Measurements from ENCODE around the gene AFTPH.

The AFTPH gene

DNA sequence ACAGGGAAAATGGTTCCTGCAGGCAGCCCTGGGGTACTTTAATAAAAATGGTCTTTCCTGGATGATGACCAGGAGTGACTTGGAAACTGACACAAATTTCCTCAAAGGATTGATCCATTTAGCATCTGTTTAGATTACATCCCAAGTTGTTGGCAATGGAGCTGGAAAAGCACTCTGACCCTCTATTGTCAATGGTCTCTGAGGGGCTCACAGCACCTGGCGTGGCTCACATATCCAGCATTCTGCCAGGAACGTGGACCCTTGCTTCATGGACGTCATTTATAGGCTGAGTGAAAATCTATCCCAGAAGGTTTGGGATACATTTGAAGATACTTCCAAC is 85.8 kb downstream of the AFTPH start:
- peak overlapping the region; percentile 61 for H3K4me3 ChIP-seq (replicated peaks; ENCODE audit: low read depth, low read length)
- TF ChIP-seq CTCF (IDR thresholded peaks at IDR 0.05; ENCODE audit: insufficient read depth, low read length, poor library complexity, severe bottlenecking) = no peak
- H3K36me3 ChIP-seq (ENCODE audit: control insufficient read depth, insufficient read depth, low read length) = no peaks in the 10 kb centered on the region
- H3K27me3 ChIP-seq (replicated peaks; ENCODE audit: control insufficient read depth, insufficient read depth, low read length) = no peaks in the 10 kb centered on the region
- no peak for DNase-seq (ENCODE audit: extremely low read depth, insufficient read length)

DNA sequence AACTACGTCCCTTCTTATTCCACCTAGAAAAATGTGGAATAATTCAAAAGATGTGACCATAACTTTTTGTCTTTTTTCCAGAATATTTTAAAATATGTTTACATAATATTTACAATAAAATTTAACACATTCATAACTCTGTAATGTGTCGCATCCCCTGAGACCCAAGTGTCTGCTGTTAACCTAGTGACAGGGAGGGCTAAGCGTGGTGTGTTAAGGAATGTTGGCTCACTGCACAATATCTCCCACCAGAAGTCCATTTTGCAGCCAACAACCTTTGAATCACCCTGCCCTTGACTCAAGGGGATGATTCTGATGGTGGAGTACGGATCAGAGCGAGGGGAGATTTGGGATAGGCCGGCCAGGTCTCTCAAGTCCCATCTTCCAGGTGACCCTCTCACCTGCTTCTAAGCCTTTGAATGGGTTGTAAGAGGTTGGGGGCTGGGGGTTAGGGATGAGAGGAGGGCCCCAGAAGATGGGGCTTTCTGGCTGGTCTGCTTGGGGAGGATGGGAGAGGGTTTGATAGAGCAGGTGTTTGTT is 86.3 kb downstream of the AFTPH start:
- TF ChIP-seq CTCF (IDR thresholded peaks at IDR 0.05; ENCODE audit: insufficient read depth, low read length, poor library complexity, severe bottlenecking) = no peak
- H3K4me3 ChIP-seq (replicated peaks; ENCODE audit: low read depth, low read length) = no peak overlapping the region
- DNase-seq (ENCODE audit: extremely low read depth, insufficient read length) = no peak

DNA sequence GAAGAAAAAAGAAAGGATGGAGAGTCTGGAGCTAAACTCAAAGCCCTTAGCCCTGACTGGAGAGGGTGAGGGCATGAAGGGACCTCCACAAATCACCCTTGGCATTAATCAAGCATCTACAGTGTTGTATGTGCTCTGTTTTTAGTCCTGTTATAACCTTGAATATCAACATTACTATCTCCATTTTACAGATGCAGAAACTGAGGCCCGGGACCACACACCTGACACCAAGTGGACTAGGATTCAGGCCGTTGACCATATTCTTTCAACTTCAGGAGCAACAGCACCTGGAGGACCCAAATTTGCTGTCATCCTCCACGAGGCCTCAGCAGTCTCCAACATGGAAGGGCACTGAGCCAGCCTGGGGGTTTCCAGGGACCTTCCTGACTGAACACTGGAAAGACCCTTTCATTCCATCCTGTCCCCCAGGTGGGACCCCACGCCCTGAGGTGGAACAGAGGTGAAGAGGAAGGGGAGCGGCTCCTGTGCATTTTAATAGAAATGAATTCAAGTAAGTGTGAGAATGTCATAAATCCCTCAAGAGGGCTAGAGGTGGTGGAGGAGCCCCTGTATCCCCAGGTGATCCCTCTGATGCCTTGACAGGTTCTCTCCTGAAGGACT is 88.6 kb downstream of the AFTPH start:
- H3K36me3 ChIP-seq (ENCODE audit: control insufficient read depth, insufficient read depth, low read length) = no peaks in the 10 kb centered on the region
- DNase-seq (ENCODE audit: extremely low read depth, insufficient read length) = no peak
- H3K27me3 ChIP-seq (replicated peaks; ENCODE audit: control insufficient read depth, insufficient read depth, low read length) = no peaks in the 10 kb centered on the region
- H3K4me3 ChIP-seq (replicated peaks; ENCODE audit: low read depth, low read length) = no peak overlapping the region
- TF ChIP-seq CTCF (IDR thresholded peaks at IDR 0.05; ENCODE audit: insufficient read depth, low read length, poor library complexity, severe bottlenecking) = no peak

More for the DNA sequence above, 86.3 kb downstream of the AFTPH start:
- Histone ChIP-seq H3K36me3 (ENCODE audit: control insufficient read depth, insufficient read depth, low read length) (no peaks in the 10 kb centered on the region), H3K27me3 (replicated peaks; ENCODE audit: control insufficient read depth, insufficient read depth, low read length) (no peaks in the 10 kb centered on the region)

GRCh38 chr2:64613276-64613675 is 89.1 kb downstream of the AFTPH start:
- H3K27me3 ChIP-seq (replicated peaks; ENCODE audit: control insufficient read depth, insufficient read depth, low read length) = no peaks in the 10 kb centered on the region
- H3K4me3 ChIP-seq (replicated peaks; ENCODE audit: low read depth, low read length) = no peak overlapping the region
- DNase-seq (ENCODE audit: extremely low read depth, insufficient read length) = no peak
- no peak for TF ChIP-seq CTCF (IDR thresholded peaks at IDR 0.05; ENCODE audit: insufficient read depth, low read length, poor library complexity, severe bottlenecking)
- no peaks in the 10 kb centered on the region for H3K36me3 ChIP-seq (ENCODE audit: control insufficient read depth, insufficient read depth, low read length)

GRCh38 chr2:64615192-64615763 is 91.2 kb downstream of the AFTPH start:
- no peak overlapping the region for H3K4me3 ChIP-seq (replicated peaks; ENCODE audit: low read depth, low read length)
- TF ChIP-seq CTCF (IDR thresholded peaks at IDR 0.05; ENCODE audit: insufficient read depth, low read length, poor library complexity, severe bottlenecking) = no peak
- H3K36me3 ChIP-seq (ENCODE audit: control insufficient read depth, insufficient read depth, low read length) = no peaks in the 10 kb centered on the region
- DNase-seq (ENCODE audit: extremely low read depth, insufficient read length) = no peak
- no peaks in the 10 kb centered on the region for H3K27me3 ChIP-seq (replicated peaks; ENCODE audit: control insufficient read depth, insufficient read depth, low read length)
